CD4-positive, alpha-beta memory T cell (primary cell): ENCODE measurements around the gene SLCO3A1. TPM values are rescaled to one million over a fixed set of nuclear protein-coding genes. Genes with fewer than 3 reads are reported as not detected.

Experiments used
- CTCF ChIA-PET: fragments of 350-600 bp; sonication (Branson Sonifier 250); formaldehyde crosslinking; loops from one replicate; lab custom pipeline; 2021; ENCODE audit warnings: inconsistent platforms; ENCODE audit not compliant: partially characterized antibody; lab: Charles Lee
- POLR2A ChIA-PET: fragments of 350-600 bp; sonication (Branson Sonifier 250); formaldehyde crosslinking; loops from one replicate; lab custom pipeline; 2021; ENCODE audit not compliant: partially characterized antibody; lab: Charles Lee
- DNase-seq, 5 donors: peaks; one replicate each; pipeline versions ENCODE4 v3.0.0 to v3.0.0-alpha.2; 2020 to 2022; ENCODE audit warnings: mixed read lengths in 1 of 5
- H3K27ac ChIP-seq: one replicate; pipeline ENCODE4 v1.7.0; 2013; ENCODE audit warnings: low read depth, low read length
- H3K27me3 ChIP-seq: 2 replicates; pipeline ENCODE4 v1.7.0; 2013; ENCODE audit warnings: mild to moderate bottlenecking, low read length, moderate library complexity; ENCODE audit not compliant: insufficient read depth
- H3K36me3 ChIP-seq: 2 replicates; pipeline ENCODE4 v1.7.0; 2013; ENCODE audit warnings: mild to moderate bottlenecking, low read length, moderate library complexity; ENCODE audit not compliant: insufficient read depth
- H3K4me1 ChIP-seq: 2 replicates; pipeline ENCODE4 v1.7.0; 2013; ENCODE audit warnings: mild to moderate bottlenecking, low read length, moderate library complexity; ENCODE audit not compliant: insufficient read depth
- H3K4me3 ChIP-seq, 2 donors: one replicate each; pipeline ENCODE4 v1.7.0; 2013; ENCODE audit warnings: low read length in 2 of 2, mild to moderate bottlenecking in 1 of 2
- H3K9me3 ChIP-seq, 2 donors: one replicate each; pipeline ENCODE4 v1.7.0; 2013; ENCODE audit warnings: low read length in 2 of 2, control low read depth in 1 of 2; ENCODE audit not compliant: control insufficient read depth in 1 of 2
- H3K27ac Mint-ChIP-seq, 7 donors: one replicate each; pipeline ENCODE4 v1.8.0; 2020 to 2021; ENCODE audit warnings: mixed read lengths in 7 of 7, mild to moderate bottlenecking in 6 of 7, inconsistent platforms in 3 of 7, moderate library complexity in 3 of 7
- H3K27me3 Mint-ChIP-seq, 2 donors: one replicate each; pipeline ENCODE4 v1.8.0; 2020 to 2021; ENCODE audit warnings: mixed read lengths in 2 of 2
- H3K36me3 Mint-ChIP-seq, 2 donors: one replicate each; pipeline ENCODE4 v1.8.0; 2020 to 2021; ENCODE audit warnings: mixed read lengths in 2 of 2, inconsistent platforms in 1 of 2, mild to moderate bottlenecking in 1 of 2
- H3K4me1 Mint-ChIP-seq, 4 donors: one replicate each; pipeline ENCODE4 v1.8.0; 2020 to 2021; ENCODE audit warnings: mixed read lengths in 4 of 4, mild to moderate bottlenecking in 1 of 4
- H3K4me3 Mint-ChIP-seq, 8 donors: one replicate each; pipeline ENCODE4 v1.8.0; 2020 to 2021; ENCODE audit warnings: mixed read lengths in 8 of 8, mild to moderate bottlenecking in 7 of 8, moderate library complexity in 6 of 8, inconsistent platforms in 3 of 8
- H3K9me3 Mint-ChIP-seq, 8 donors: one replicate each; pipeline ENCODE4 v1.8.0; 2020 to 2021; ENCODE audit warnings: mixed read lengths in 8 of 8, mild to moderate bottlenecking in 5 of 8, inconsistent platforms in 3 of 8, moderate library complexity in 1 of 8
- intact Hi-C: fragments of 100-400 bp; cut with micrococcal nuclease; formaldehyde crosslinking; loops from one replicate; pipeline ENCODE4 v1.15.1; 2023
- polyA plus RNA-seq, 2 donors: library from polyadenylated mRNA; unstranded; fragments of 300-500 nt; fragmentation: Illumina TruSeq; gene quantifications; one replicate each; pipeline ENCODE4 v1.2.3, GENCODE V29; 2021
- total RNA-seq, 2 experiments: library from RNA; stranded (reverse); gene quantifications; one replicate each; pipeline ENCODE4 v1.2.3, GENCODE V29; 2021

The SLCO3A1 gene
- total and polyA plus RNA-seq, 4 experiments from 2014 or later, result 30.9 to 61.3 (median 31.9) TPM

- Mint-ChIP-seq H3K27ac (peak overlapping the region in 4 of 7 donors; percentile 12 to 61 (median 50)), H3K36me3 (no peaks in the 10 kb centered on the region), H3K27me3 (no peaks in the 10 kb centered on the region), H3K4me3 (peak overlapping the region in 2 of 8 donors; percentile 18 to 46), H3K9me3 (no peaks in the 10 kb centered on the region), H3K4me1 (peaks cover 55 to 92% (median 67%) of the 10 kb centered on the region in 4 donors)
- Histone ChIP-seq H3K36me3 (no peaks in the 10 kb centered on the region), H3K4me3 (no peak overlapping the region), H3K4me1 (peaks cover 62% of the 10 kb centered on the region), H3K27ac (no peak overlapping the region), H3K9me3 (no peaks in the 10 kb centered on the region), H3K27me3 (no peaks in the 10 kb centered on the region)
- ChIA-PET CTCF (interaction anchor here (2.0 to 8.5 kb wide), 3 partner anchors 10 to 367 kb away, joined by 7 to 114 read pairs (median 10); no protein-coding TSS in a partner anchor), POLR2A (no interaction called here)
- intact Hi-C loops, result no loop called here
- DNase-seq, result no peak
These were observed 219.7 kb downstream of the SLCO3A1 start for GRCh38 chr15:92073044-92073785.

GRCh38 chr15:92074101-92074500, 220.6 kb downstream of the SLCO3A1 start:
- Histone ChIP-seq H3K9me3 (no peaks in the 10 kb centered on the region), H3K27me3 (no peaks in the 10 kb centered on the region), H3K4me3 (no peak overlapping the region), H3K4me1 (peaks cover 56% of the 10 kb centered on the region), H3K36me3 (no peaks in the 10 kb centered on the region), H3K27ac (no peak overlapping the region)
- Mint-ChIP-seq H3K27ac (peak overlapping the region in 3 of 7 donors; percentile 8 to 66 (median 60)), H3K4me1 (peaks cover 51 to 89% (median 60%) of the 10 kb centered on the region in 4 donors), H3K27me3 (no peaks in the 10 kb centered on the region), H3K9me3 (no peaks in the 10 kb centered on the region), H3K4me3 (peak overlapping the region in 2 of 8 donors; percentile 13 to 35), H3K36me3 (no peaks in the 10 kb centered on the region)
- CTCF ChIA-PET, result interaction anchor here (1.0 to 8.5 kb wide), 4 partner anchors 11 to 368 kb away, joined by 3 to 116 read pairs (median 59); partner anchors contain the start of gene SLCO3A1
- DNase-seq, result no peak
- intact Hi-C loops, result no loop called here
- POLR2A ChIA-PET, result no interaction called here

- CTCF ChIA-PET, result interaction anchor here (1.0 to 8.5 kb wide), 4 partner anchors 12 to 368 kb away, joined by 3 to 116 read pairs (median 59); partner anchors contain the start of gene SLCO3A1
- no peaks in the 10 kb centered on the region for H3K9me3 ChIP-seq
- H3K36me3 ChIP-seq, result no peaks in the 10 kb centered on the region
- intact Hi-C loops, result no loop called here
- Mint-ChIP-seq H3K4me1 (peaks cover 47 to 88% (median 56%) of the 10 kb centered on the region in 4 donors), H3K27me3 (no peaks in the 10 kb centered on the region), H3K27ac (peak overlapping the region in 3 of 7 donors; percentile 8 to 65 (median 60)), H3K9me3 (no peaks in the 10 kb centered on the region), H3K36me3 (no peaks in the 10 kb centered on the region), H3K4me3 (peak overlapping the region in 4 of 8 donors; percentile 21 to 35 (median 24))
- DNase-seq, result no peak
- H3K4me1 ChIP-seq, result peaks cover 50% of the 10 kb centered on the region
- no peak overlapping the region for H3K27ac ChIP-seq
- POLR2A ChIA-PET, result no interaction called here
- no peak overlapping the region for H3K4me3 ChIP-seq
- no peaks in the 10 kb centered on the region for H3K27me3 ChIP-seq
These were observed 221.1 kb downstream of the SLCO3A1 start for GRCh38 chr15:92074646-92075045.

- Mint-ChIP-seq H3K27me3 (no peaks in the 10 kb centered on the region), H3K4me1 (peaks cover 42 to 76% (median 52%) of the 10 kb centered on the region in 4 donors), H3K27ac (peak overlapping the region in 4 of 7 donors; percentile 3 to 74 (median 36)), H3K4me3 (peak overlapping the region in 4 of 8 donors; percentile 14 to 64 (median 42)), H3K9me3 (no peaks in the 10 kb centered on the region), H3K36me3 (no peaks in the 10 kb centered on the region)
- Histone ChIP-seq H3K27me3 (no peaks in the 10 kb centered on the region), H3K36me3 (no peaks in the 10 kb centered on the region), H3K4me3 (no peak overlapping the region), H3K9me3 (no peaks in the 10 kb centered on the region), H3K4me1 (peaks cover 42% of the 10 kb centered on the region), H3K27ac (no peak overlapping the region)
- no peak for DNase-seq
- intact Hi-C loops, result no loop called here
- POLR2A ChIA-PET, result no interaction called here
- CTCF ChIA-PET, result interaction anchor here (6.7 to 8.5 kb wide), 2 partner anchors 225 to 370 kb away, joined by 114 to 116 read pairs; partner anchors contain the start of gene SLCO3A1
These were observed 222.3 kb downstream of the SLCO3A1 start for GRCh38 chr15:92075764-92076163.

GRCh38 chr15:92076541-92076940, 223.0 kb downstream of the SLCO3A1 start:
- H3K4me1 Mint-ChIP-seq, result peaks cover 36 to 69% (median 46%) of the 10 kb centered on the region in 4 donors
- H3K27me3 Mint-ChIP-seq, result no peaks in the 10 kb centered on the region
- no peaks in the 10 kb centered on the region for H3K36me3 ChIP-seq
- H3K4me3 ChIP-seq, result no peak overlapping the region
- no peaks in the 10 kb centered on the region for H3K9me3 Mint-ChIP-seq
- no peak overlapping the region for H3K27ac ChIP-seq
- POLR2A ChIA-PET, result no interaction called here
- no peaks in the 10 kb centered on the region for H3K36me3 Mint-ChIP-seq
- H3K4me3 Mint-ChIP-seq, result no peak overlapping the region
- H3K27me3 ChIP-seq, result no peaks in the 10 kb centered on the region
- CTCF ChIA-PET, result interaction anchor here (1.0 to 8.5 kb wide), 7 partner anchors 17 to 381 kb away, joined by 3 to 116 read pairs (median 5); partner anchors contain the start of gene SLCO3A1
- intact Hi-C loops, result no loop called here
- H3K27ac Mint-ChIP-seq, result peak overlapping the region in 4 of 7 donors; percentile 3 to 77 (median 45)
- DNase-seq, result no peak
- peaks cover 42% of the 10 kb centered on the region for H3K4me1 ChIP-seq
- H3K9me3 ChIP-seq, result no peaks in the 10 kb centered on the region

GRCh38 chr15:92077353-92078085, 224.0 kb downstream of the SLCO3A1 start:
- peak overlapping the region in 2 of 7 donors; percentile 42 to 69 for H3K27ac Mint-ChIP-seq
- H3K27me3 Mint-ChIP-seq, result no peaks in the 10 kb centered on the region
- intact Hi-C loops, result loop anchor here (1.0 kb wide), 4 partner anchors 224 to 774 kb away; partner anchors contain the start of gene SLCO3A1
- Histone ChIP-seq H3K4me3 (no peak overlapping the region), H3K4me1 (peaks cover 51% of the 10 kb centered on the region), H3K36me3 (no peaks in the 10 kb centered on the region), H3K9me3 (no peaks in the 10 kb centered on the region), H3K27me3 (no peaks in the 10 kb centered on the region), H3K27ac (no peak overlapping the region)
- no peaks in the 10 kb centered on the region for H3K36me3 Mint-ChIP-seq
- H3K4me3 Mint-ChIP-seq, result no peak overlapping the region
- POLR2A ChIA-PET, result interaction anchor here (1.3 kb wide), 1 partner anchor 223 kb away, joined by 3 read pairs; the partner anchor contains the start of gene SLCO3A1
- DNase-seq, result peak; percentile 48 to 58 (median 55)
- CTCF ChIA-PET, result interaction anchor here (0.6 to 8.5 kb wide), 19 partner anchors 9 to 777 kb away, joined by 3 to 116 read pairs (median 5); partner anchors contain the start of gene SLCO3A1
- H3K4me1 Mint-ChIP-seq, result peaks cover 32 to 59% (median 40%) of the 10 kb centered on the region in 4 donors
- no peaks in the 10 kb centered on the region for H3K9me3 Mint-ChIP-seq
